Fibroblast of skin of back (primary cell): ENCODE data around the gene ZNF512B. TPM values are rescaled to one million over a fixed set of nuclear protein-coding genes. Genes with fewer than 3 reads are reported as not detected.
"Not testable (repeated sequence)": the region's sequence is repeated elsewhere in the genome, so short reads cannot be mapped to it uniquely, and the experiment has no call there.

ENCODE experiments used
- DNase-seq: peaks from one replicate; pipeline ENCODE4 v3.0.0-alpha.2; 2013
- polyA plus RNA-seq, 2 experiments: library from polyadenylated mRNA; unstranded; fragments of 120-200 nt; gene quantifications; one replicate each; pipeline ENCODE4 v1.2.1, GENCODE V29; 2013; ENCODE audit not compliant: insufficient read length in 2 of 2

ZNF512B gene, protein sequence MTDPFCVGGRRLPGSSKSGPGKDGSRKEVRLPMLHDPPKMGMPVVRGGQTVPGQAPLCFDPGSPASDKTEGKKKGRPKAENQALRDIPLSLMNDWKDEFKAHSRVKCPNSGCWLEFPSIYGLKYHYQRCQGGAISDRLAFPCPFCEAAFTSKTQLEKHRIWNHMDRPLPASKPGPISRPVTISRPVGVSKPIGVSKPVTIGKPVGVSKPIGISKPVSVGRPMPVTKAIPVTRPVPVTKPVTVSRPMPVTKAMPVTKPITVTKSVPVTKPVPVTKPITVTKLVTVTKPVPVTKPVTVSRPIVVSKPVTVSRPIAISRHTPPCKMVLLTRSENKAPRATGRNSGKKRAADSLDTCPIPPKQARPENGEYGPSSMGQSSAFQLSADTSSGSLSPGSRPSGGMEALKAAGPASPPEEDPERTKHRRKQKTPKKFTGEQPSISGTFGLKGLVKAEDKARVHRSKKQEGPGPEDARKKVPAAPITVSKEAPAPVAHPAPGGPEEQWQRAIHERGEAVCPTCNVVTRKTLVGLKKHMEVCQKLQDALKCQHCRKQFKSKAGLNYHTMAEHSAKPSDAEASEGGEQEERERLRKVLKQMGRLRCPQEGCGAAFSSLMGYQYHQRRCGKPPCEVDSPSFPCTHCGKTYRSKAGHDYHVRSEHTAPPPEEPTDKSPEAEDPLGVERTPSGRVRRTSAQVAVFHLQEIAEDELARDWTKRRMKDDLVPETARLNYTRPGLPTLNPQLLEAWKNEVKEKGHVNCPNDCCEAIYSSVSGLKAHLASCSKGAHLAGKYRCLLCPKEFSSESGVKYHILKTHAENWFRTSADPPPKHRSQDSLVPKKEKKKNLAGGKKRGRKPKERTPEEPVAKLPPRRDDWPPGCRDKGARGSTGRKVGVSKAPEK
- 17.1 TPM for polyA plus RNA-seq (2013, experiment 1 of 2; ENCODE audit: insufficient read length)
- 16.2 TPM for polyA plus RNA-seq (2013, experiment 2 of 2; ENCODE audit: insufficient read length)

DNA sequence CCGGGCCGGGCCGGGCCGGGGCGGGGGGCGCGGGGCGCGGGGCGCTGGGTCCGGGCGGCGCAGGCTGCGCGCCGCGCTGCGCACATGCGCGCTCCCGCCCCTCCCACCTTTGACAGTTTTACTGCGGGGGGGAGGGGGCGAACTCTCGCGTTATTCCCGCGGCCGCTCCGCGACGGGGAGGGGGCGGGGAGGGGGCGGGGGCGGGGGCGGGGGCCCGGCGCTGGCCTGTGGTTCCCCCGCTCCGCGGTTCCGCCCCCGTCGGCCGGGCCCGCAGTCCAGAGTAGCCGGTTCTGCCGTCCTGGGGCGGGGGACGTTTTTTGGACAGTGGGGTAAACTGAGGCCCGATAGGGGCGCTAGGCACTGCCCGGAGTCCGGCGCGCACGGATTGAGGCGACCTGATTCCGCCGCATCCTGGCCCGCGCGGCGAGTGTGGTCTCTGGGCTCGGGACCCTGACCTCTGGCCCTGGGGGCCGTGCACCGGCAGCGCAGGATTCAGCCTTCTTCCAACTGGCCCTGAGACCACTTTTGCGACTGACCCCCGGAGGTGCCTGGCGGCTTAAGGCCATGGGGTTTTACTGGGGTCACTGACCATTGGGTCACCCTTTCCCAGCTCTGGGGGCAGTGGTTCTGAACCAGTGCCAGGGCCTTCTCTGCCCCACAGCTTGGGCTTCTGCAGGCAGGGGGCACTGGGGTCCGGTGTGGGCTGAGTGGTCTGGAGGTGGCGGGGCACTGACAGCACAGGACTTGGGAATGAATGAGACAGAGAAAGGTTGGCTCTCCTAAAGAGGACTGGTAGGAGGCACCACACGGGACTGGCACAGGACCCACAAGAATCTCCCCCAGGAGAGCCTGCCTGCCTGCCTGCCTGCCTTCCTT is at the start of gene ZNF512B:
Gene ZNF512B (minus strand): TSS at position 93 of the 876 bp plus-strand sequence. CDS start 1,980 bp downstream, outside the sequence.
- peak; percentile 70 for DNase-seq

DNA sequence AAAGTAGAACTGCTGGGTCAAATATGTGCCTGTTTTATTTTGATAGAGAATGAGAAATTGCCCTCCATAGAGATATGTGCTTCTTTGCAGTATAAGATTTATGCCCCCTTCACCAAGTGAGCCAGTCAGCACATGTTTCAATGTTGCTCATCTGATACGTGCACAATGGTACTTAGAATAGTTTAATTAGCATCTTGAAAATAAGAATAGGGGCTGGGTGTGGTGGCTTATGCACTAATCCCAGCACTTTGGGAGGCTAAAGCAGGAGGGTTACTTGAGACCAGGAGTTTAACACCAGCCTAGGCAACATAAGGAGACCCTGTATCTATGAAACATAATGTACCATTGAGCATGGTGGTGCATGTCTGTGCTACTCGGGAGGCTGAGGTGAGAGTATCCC is 45.9 kb upstream of the ZNF512B start:
- no peak for DNase-seq

DNA sequence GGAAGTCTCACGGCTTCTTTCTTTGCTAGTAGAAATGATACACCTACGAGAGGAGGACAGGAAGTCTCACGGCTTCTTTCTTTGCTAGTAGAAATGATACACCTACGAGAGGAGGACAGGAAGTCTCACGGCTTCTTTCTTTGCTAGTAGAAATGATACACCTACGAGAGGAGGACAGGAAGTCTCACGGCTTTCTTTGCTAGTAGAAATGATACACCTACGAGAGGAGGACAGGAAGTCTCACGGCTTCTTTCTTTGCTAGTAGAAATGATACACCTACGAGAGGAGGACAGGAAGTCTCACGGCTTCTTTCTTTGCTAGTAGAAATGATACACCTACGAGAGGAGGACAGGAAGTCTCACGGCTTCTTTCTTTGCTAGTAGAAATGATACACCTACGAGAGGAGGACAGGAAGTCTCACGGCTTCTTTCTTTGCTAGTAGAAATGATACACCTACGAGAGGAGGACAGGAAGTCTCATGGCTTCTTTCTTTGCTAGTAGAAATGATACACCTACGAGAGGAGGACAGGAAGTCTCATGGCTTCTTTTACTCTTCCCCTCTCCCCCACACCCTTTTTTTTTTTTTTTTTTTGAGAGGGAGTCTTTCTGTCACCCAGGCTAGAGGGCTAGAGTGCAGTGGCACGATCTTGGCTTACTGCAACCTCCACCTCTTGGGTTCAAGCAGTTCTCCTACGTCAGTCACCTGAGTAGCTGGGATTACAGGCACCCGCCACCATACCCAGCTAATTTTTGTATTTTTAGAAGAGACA is 42.8 kb upstream of the ZNF512B start:
- DNase-seq = not testable (repeated sequence)

DNA sequence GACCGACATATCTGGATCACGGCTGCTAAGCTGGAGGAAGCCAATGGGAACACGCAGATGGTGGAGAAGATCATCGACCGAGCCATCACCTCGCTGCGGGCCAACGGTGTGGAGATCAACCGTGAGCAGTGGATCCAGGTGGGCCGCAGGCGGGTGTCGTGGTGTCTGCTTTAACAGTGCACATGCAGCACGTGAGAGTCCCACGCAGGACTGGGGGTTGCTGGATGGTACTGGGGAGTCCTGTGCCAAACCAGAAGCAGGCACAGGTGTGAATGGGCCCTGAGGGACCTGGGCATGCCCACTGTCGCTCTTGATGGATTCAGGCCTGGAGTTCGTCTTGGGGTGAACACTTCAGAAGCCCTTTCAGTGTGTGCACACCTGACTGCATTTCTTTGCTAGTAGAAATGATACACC is 41.6 kb upstream of the ZNF512B start:
- no peak for DNase-seq

- no peak for DNase-seq
These were observed 41.0 kb upstream of the ZNF512B start for GRCh38 chr20:64010711-64011237.

DNA sequence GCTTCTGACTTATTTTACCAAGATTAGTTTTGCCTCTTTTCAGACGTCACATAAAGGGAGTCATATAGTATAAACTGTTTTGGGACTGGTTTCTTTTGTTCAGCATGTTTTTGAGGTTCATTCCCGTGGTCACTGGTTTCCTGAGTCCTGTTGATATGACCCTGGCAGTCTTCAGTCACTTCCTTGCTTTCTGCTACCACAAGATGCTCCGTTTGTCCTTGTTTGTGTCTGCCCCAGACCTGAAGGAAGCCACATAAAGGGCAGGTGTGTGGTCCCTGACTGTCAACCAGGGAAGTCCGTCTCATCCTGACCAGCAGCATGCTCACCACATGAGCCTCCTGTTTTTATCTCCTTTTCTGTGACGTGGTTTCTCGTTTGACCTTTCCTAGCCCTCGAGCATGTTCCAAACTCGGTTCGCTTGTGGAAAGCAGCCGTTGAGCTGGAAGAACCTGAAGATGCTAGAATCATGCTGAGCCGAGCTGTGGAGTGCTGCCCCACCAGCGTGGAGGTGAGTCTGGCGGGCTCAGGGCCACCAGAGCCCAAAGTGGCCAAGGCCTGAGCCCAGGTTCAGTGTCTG is 40.2 kb upstream of the ZNF512B start:
- no peak for DNase-seq

DNA sequence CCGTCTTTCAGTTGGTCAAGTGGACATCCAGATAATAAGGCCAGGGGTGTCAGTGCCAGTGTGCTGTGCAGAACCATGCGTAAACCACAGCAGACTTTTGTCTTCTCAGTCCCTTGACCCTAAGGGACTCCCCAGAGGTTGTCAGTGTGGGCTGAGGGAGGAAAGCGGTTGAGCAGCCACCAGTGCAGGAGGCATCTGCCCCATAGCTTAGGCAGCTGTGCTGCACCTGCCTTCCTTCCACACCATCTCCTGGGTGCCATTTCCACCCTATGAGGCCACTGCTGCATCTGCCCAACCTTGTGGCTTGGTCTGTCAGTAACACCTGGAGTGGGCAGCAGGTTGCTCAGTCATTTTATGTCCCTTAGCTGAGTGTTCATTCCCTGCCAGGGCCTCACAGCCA is 37.2 kb upstream of the ZNF512B start:
- DNase-seq = no peak

DNA sequence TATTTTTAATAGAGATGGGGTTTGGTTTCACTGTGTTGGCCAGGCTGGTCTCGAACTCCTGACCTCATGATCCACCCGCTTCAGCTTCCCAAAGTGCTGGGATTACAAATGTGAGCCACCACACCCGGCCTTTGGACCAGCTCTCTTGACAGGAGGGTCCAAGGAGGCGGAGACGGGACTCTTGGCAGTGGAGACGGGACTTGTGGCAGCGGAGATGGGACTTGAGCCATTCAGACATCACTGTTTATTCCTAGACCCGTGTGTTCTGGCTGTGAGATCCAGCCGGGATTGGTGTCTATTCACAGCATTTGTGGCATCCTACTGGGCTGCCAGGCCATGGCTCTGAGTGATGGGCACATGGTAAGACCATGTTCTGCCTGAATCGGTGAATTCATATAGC is 36.8 kb upstream of the ZNF512B start:
- no peak for DNase-seq

DNA sequence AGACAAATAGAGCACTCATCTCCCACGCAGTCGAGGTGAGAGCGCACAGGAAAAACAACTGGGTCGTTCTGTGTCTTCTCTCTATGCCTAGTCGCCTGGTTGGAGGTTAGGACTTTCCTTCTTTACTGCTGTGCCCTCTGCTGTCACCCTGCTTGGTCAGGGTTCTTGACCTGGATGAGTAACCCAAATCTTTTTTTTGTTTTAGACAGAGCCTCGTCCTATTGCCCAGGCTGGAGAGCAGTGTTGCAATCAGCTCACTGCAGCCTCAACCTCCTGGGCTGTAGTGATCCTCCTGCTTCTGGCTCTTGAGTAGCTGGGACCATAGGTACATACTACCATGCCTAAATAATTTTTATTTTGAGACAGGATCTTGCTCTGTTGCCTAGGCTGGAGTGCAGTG is 35.7 kb upstream of the ZNF512B start:
- DNase-seq = no peak

GRCh38 chr20:64003960-64004725 is 34.4 kb upstream of the ZNF512B start:
- DNase-seq = no peak

DNA sequence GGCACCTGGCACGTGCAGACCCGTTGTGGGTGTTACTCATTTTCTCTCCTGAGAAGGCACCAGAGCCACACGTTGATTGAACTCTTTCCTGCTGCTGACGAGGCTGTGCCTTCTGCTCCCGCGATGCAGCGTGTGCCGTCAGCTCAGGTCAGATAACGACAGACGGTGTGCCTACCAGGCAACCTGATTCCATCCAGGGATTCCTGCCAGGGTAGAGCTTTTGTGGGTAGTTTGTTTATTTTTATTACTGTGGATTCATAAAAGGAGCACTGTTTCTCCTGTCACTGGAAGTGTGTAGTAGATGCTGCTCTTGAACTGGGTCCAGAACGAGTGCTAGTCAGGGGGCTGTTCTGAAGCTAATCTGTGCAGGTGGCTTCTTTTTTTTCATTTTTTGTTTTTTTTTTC is 31.9 kb upstream of the ZNF512B start:
- DNase-seq = no peak

GRCh38 chr20:64000906-64001305 is 31.2 kb upstream of the ZNF512B start:
- DNase-seq = no peak

DNA sequence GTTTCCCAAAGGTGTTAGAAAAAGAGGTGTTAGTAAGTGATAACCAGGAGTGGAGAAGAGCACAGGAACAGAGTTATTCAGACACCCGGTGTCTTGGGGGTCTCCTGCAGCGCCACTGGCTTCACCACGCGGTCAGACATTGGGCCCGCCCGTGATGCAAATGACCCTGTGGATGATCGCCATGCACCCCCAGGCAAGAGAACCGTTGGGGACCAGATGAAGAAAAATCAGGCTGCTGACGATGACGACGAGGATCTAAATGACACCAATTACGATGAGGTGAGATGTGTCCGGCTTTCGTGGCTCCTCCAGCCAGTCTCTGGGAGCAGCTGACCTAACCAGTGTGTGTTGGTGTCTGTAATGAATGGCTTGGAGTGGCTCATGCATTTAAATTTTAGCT is 13.2 kb upstream of the ZNF512B start:
- no peak for DNase-seq

GRCh38 chr20:63980806-63981728 is 11.3 kb upstream of the ZNF512B start, which contains the start of gene PRPF6:
TSS of gene PRPF6 (plus strand) at chr20:63981132. CDS start at chr20:63981246, 114 bp downstream.
- peak; percentile 96 for DNase-seq

- DNase-seq = no peak
These were observed 10.6 kb upstream of the ZNF512B start for GRCh38 chr20:63980317-63980805.

GRCh38 chr20:63979557-63980316 is 10.0 kb upstream of the ZNF512B start, which contains the start of gene SAMD10:
TSS of gene SAMD10 (minus strand) at chr20:63979642. CDS start at chr20:63979467, 175 bp downstream.
- no peak for DNase-seq

- DNase-seq = no peak
These were observed 9.5 kb upstream of the ZNF512B start for GRCh38 chr20:63979229-63979556.
